ENCODE data around the gene ZNF350.
"Not testable (repeated sequence)": the region's sequence is repeated elsewhere in the genome, so short reads cannot be mapped to it uniquely, and the experiment has no call there.

Gene ZNF350

GRCh38 chr19:51986309-51987291 is at the start of gene ZNF350:
Gene ZNF350 (minus strand): TSS chr19:51986840. CDS start chr19:51974360, 12,480 bp downstream.
- no peak for TF ChIP-seq CTCF (IDR thresholded peaks at IDR 0.05; ENCODE audit: borderline replicate concordance, control extremely low read depth, extremely low read depth, insufficient read depth, missing control alignments)
- DNase-seq (ENCODE audit: low spot score), result peak; percentile 86
- in situ Hi-C loops (cut with MboI; ENCODE audit: low sequenced_read_pairs, unreplicated experiment), result no loop called here

GRCh38 chr19:52034051-52034728 is 47.5 kb upstream of the ZNF350 start:
- TF ChIP-seq CTCF (IDR thresholded peaks at IDR 0.05; ENCODE audit: borderline replicate concordance, control extremely low read depth, extremely low read depth, insufficient read depth, missing control alignments), result no peak
- in situ Hi-C loops (cut with MboI; ENCODE audit: low sequenced_read_pairs, unreplicated experiment), result no loop called here
- DNase-seq (ENCODE audit: low spot score), result no peak

- TF ChIP-seq CTCF (IDR thresholded peaks at IDR 0.05; ENCODE audit: borderline replicate concordance, control extremely low read depth, extremely low read depth, insufficient read depth, missing control alignments), result no peak
- no peak for DNase-seq (ENCODE audit: low spot score)
- in situ Hi-C loops (cut with MboI; ENCODE audit: low sequenced_read_pairs, unreplicated experiment), result no loop called here
Observed at GRCh38 chr19:52028780-52029123, 42.1 kb upstream of the ZNF350 start.

GRCh38 chr19:52028027-52028779 is 41.6 kb upstream of the ZNF350 start, which contains the start of gene ZNF614:
Gene ZNF614 (minus strand): TSS chr19:52028379. CDS start chr19:52025745, 2,634 bp downstream.
- no peak for TF ChIP-seq CTCF (IDR thresholded peaks at IDR 0.05; ENCODE audit: borderline replicate concordance, control extremely low read depth, extremely low read depth, insufficient read depth, missing control alignments)
- DNase-seq (ENCODE audit: low spot score), result peak; percentile 90
- in situ Hi-C loops (cut with MboI; ENCODE audit: low sequenced_read_pairs, unreplicated experiment), result no loop called here

GRCh38 chr19:52026255-52026990 is 39.8 kb upstream of the ZNF350 start:
- in situ Hi-C loops (cut with MboI; ENCODE audit: low sequenced_read_pairs, unreplicated experiment); DNase-seq (ENCODE audit: low spot score): not testable (repeated sequence)

GRCh38 chr19:52024478-52024877 is 37.8 kb upstream of the ZNF350 start:
- DNase-seq (ENCODE audit: low spot score); in situ Hi-C loops (cut with MboI; ENCODE audit: low sequenced_read_pairs, unreplicated experiment): not testable (repeated sequence)

GRCh38 chr19:52022193-52022592 is 35.6 kb upstream of the ZNF350 start:
- TF ChIP-seq CTCF (IDR thresholded peaks at IDR 0.05; ENCODE audit: borderline replicate concordance, control extremely low read depth, extremely low read depth, insufficient read depth, missing control alignments), result no peak
- in situ Hi-C loops (cut with MboI; ENCODE audit: low sequenced_read_pairs, unreplicated experiment), result no loop called here

More at GRCh38 chr19:52022193-52022592, 35.6 kb upstream of the ZNF350 start:
- DNase-seq (ENCODE audit: low spot score), result no peak
